ENCODE measurements around the gene POTEF. TPM values are rescaled to one million over a fixed set of nuclear protein-coding genes. Genes with fewer than 3 reads are reported as not detected.
"Not testable (repeated sequence)": the region's sequence is repeated elsewhere in the genome, so short reads cannot be mapped to it uniquely, and the experiment has no call there.

The POTEF gene
- total and polyA plus RNA-seq, 2 of the 4 experiments (the other 2 are of a cell fraction) = not detected

- H3K9me3 ChIP-seq (ENCODE audit: control insufficient read depth, insufficient read depth, low read length); H4K20me1 ChIP-seq (ENCODE audit: insufficient read depth, low read length); H3K14ac ChIP-seq (replicated peaks; ENCODE audit: low read depth, low read length); H3K27ac ChIP-seq (ENCODE audit: insufficient read depth, low read length); H3K27me3 ChIP-seq (ENCODE audit: control insufficient read depth, insufficient read depth, low read length); H2BK20ac ChIP-seq (ENCODE audit: low read depth, low read length); H3K4me2 ChIP-seq (ENCODE audit: low read depth, low read length); H4K91ac ChIP-seq (ENCODE audit: insufficient read depth, low read depth, low read length); H3K56ac ChIP-seq (ENCODE audit: extremely low read depth, insufficient read depth, low read length); H3K9ac ChIP-seq (ENCODE audit: low read depth, low read length); H2AFZ ChIP-seq (replicated peaks; ENCODE audit: low read length, poor library complexity); H2BK15ac ChIP-seq (ENCODE audit: low read depth, low read length); BruUV-seq (replicated peaks); H2AK9ac ChIP-seq (replicated peaks; ENCODE audit: low read depth, low read length, poor library complexity); H3K4me3 ChIP-seq (ENCODE audit: insufficient read depth, low read depth, low read length); H2BK5ac ChIP-seq (ENCODE audit: low read depth, low read length, poor library complexity, severe bottlenecking); H3K9me1 ChIP-seq (ENCODE audit: insufficient read depth, low read length); dilution Hi-C loops (cut with HindIII; ENCODE audit: low sequenced_read_pairs, unreplicated experiment); H2AK5ac ChIP-seq (ENCODE audit: low read depth, low read length); H2BK120ac ChIP-seq (ENCODE audit: low read depth, low read length); ATAC-seq (ENCODE audit: low read depth); H4K8ac ChIP-seq (ENCODE audit: low read depth in 2 of 2, low read length in 2 of 2); CTCF ChIA-PET; H3K4ac ChIP-seq (ENCODE audit: low read depth, low read length); H3K23ac ChIP-seq (ENCODE audit: low read depth, low read length); H4K5ac ChIP-seq (ENCODE audit: low read depth, low read length); H3K18ac ChIP-seq (ENCODE audit: low read depth, low read length); H3K4me1 ChIP-seq (ENCODE audit: control insufficient read depth, insufficient read depth, low read length); DNase-seq; intact Hi-C loops (cut with micrococcal nuclease): not testable (repeated sequence)
- in situ Hi-C loops (cut with MboI; ENCODE audit: low sequenced_read_pairs) = loop anchor here (25.0 kb wide), 1 partner anchor 1343 kb away; no protein-coding TSS in a partner anchor
- WGBS, 2 experiments (ENCODE audit: extremely low coverage in 2 of 2, insufficient read length in 1 of 2) = no CpG with 5 or more reads among the region's 3 CpGs
- Histone ChIP-seq H3K79me1 (ENCODE audit: low read depth in 1 of 2, low read length in 2 of 2) (peaks cover 3 to 10% of the 10 kb centered on the region in 2 experiments; a peak in 3 of 4 replicates), H3K36me3 (ENCODE audit: control insufficient read depth, insufficient read depth, low read length) (peaks cover 48% of the 10 kb centered on the region)
- POLR2A ChIA-PET (ENCODE audit: unreplicated experiment) = interaction anchor here (0.7 kb wide), 1 partner anchor 16 kb away, joined by 4 read pairs; no protein-coding TSS in a partner anchor
Measured at GRCh38 chr2:130169163-130169562, 40.1 kb upstream of the POTEF start.

GRCh38 chr2:130166611-130167010 is 37.6 kb upstream of the POTEF start:
- H3K4ac ChIP-seq (ENCODE audit: low read depth, low read length); H2BK120ac ChIP-seq (ENCODE audit: low read depth, low read length); H2BK5ac ChIP-seq (ENCODE audit: low read depth, low read length, poor library complexity, severe bottlenecking); H3K23ac ChIP-seq (ENCODE audit: low read depth, low read length); H4K5ac ChIP-seq (ENCODE audit: low read depth, low read length); H3K18ac ChIP-seq (ENCODE audit: low read depth, low read length); H3K4me2 ChIP-seq (ENCODE audit: low read depth, low read length); H4K20me1 ChIP-seq (ENCODE audit: insufficient read depth, low read length); ATAC-seq (ENCODE audit: low read depth); H2AK5ac ChIP-seq (ENCODE audit: low read depth, low read length); H3K9me3 ChIP-seq (ENCODE audit: control insufficient read depth, insufficient read depth, low read length); H3K9ac ChIP-seq (ENCODE audit: low read depth, low read length); H3K9me1 ChIP-seq (ENCODE audit: insufficient read depth, low read length); H3K4me3 ChIP-seq (ENCODE audit: insufficient read depth, low read depth, low read length); H2AK9ac ChIP-seq (replicated peaks; ENCODE audit: low read depth, low read length, poor library complexity); H3K27me3 ChIP-seq (ENCODE audit: control insufficient read depth, insufficient read depth, low read length); H3K14ac ChIP-seq (replicated peaks; ENCODE audit: low read depth, low read length); dilution Hi-C loops (cut with HindIII; ENCODE audit: low sequenced_read_pairs, unreplicated experiment); H3K79me1 ChIP-seq (ENCODE audit: low read depth in 1 of 2, low read length in 2 of 2); H3K56ac ChIP-seq (ENCODE audit: extremely low read depth, insufficient read depth, low read length); H2BK15ac ChIP-seq (ENCODE audit: low read depth, low read length); POLR2A ChIA-PET (ENCODE audit: unreplicated experiment); H3K4me1 ChIP-seq (ENCODE audit: control insufficient read depth, insufficient read depth, low read length); BruUV-seq (replicated peaks); H3K27ac ChIP-seq (ENCODE audit: insufficient read depth, low read length); intact Hi-C loops (cut with micrococcal nuclease); H2BK20ac ChIP-seq (ENCODE audit: low read depth, low read length); H4K91ac ChIP-seq (ENCODE audit: insufficient read depth, low read depth, low read length); H2AFZ ChIP-seq (replicated peaks; ENCODE audit: low read length, poor library complexity); CTCF ChIA-PET; H4K8ac ChIP-seq (ENCODE audit: low read depth in 2 of 2, low read length in 2 of 2); DNase-seq: not testable (repeated sequence)
- no CpG with 5 or more reads among the region's 3 CpGs for WGBS, 2 experiments (ENCODE audit: extremely low coverage in 2 of 2, insufficient read length in 1 of 2)
- peaks cover 49% of the 10 kb centered on the region for H3K36me3 ChIP-seq (ENCODE audit: control insufficient read depth, insufficient read depth, low read length)
- in situ Hi-C loops (cut with MboI; ENCODE audit: low sequenced_read_pairs) = loop anchor here (25.0 kb wide), 1 partner anchor 1346 kb away; no protein-coding TSS in a partner anchor

Data from IMR-90 (cell line).